Calu3 (cell line): Measurements from ENCODE around the gene PDE7B. TPM values are rescaled to one million over a fixed set of nuclear protein-coding genes. Genes with fewer than 3 reads are reported as not detected.

ENCODE experiments used
- BruUV-seq: library from RNA; stranded (reverse); fragments of 400-500 nt; replicated peaks from 2 replicates; lab custom pipeline; 2021; lab: Mats Ljungman, UMichigan
- CTCF ChIA-PET: fragments of 300-600 bp; sonication (Branson Sonifier 250); formaldehyde crosslinking; loops from one replicate; lab custom pipeline; 2022; ENCODE audit warnings: antibody characterized with exemption; lab: Charles Lee
- DNase-seq: peaks from one replicate; pipeline ENCODE4 v3.0.0; 2022
- H3K27ac Mint-ChIP-seq: one replicate; pipeline ENCODE4 v1.8.0; 2022; ENCODE audit warnings: mixed read lengths; ENCODE audit not compliant: unreplicated experiment
- H3K27me3 Mint-ChIP-seq: one replicate; pipeline ENCODE4 v1.8.0; 2022; ENCODE audit warnings: mixed read lengths; ENCODE audit not compliant: unreplicated experiment
- H3K36me3 Mint-ChIP-seq: one replicate; pipeline ENCODE4 v1.8.0; 2022; ENCODE audit warnings: mild to moderate bottlenecking, moderate library complexity, mixed read lengths; ENCODE audit not compliant: insufficient read depth, unreplicated experiment
- H3K4me1 Mint-ChIP-seq: one replicate; pipeline ENCODE4 v1.8.0; 2022; ENCODE audit warnings: mild to moderate bottlenecking, low read depth, mixed read lengths; ENCODE audit not compliant: unreplicated experiment
- H3K4me3 Mint-ChIP-seq: one replicate; pipeline ENCODE4 v1.8.0; 2022; ENCODE audit warnings: mild to moderate bottlenecking, low read depth, moderate library complexity, mixed read lengths; ENCODE audit not compliant: unreplicated experiment
- H3K9me3 Mint-ChIP-seq: one replicate; pipeline ENCODE4 v1.8.0; 2022; ENCODE audit warnings: low read depth, mixed read lengths; ENCODE audit not compliant: unreplicated experiment
- intact Hi-C: fragments of 100-400 bp; cut with micrococcal nuclease; formaldehyde crosslinking; loops from one replicate; pipeline ENCODE4 v1.10.0; 2022; ENCODE audit not compliant: unreplicated experiment
- total RNA-seq: library from RNA; stranded (reverse); gene quantifications from 2 replicates; pipeline ENCODE4 v1.2.3, GENCODE V29; 2022
- TF ChIP-seq, protein P1 (sequence below): fragments of 200-600 bp; IDR thresholded peaks from one replicate; pipeline ENCODE4 v1.8.0; 2022; ENCODE audit warnings: antibody characterized with exemption; ENCODE audit not compliant: unreplicated experiment

The PDE7B gene
- total RNA-seq, 1 experiment from 2014 or later = 0.09 TPM

DNA sequence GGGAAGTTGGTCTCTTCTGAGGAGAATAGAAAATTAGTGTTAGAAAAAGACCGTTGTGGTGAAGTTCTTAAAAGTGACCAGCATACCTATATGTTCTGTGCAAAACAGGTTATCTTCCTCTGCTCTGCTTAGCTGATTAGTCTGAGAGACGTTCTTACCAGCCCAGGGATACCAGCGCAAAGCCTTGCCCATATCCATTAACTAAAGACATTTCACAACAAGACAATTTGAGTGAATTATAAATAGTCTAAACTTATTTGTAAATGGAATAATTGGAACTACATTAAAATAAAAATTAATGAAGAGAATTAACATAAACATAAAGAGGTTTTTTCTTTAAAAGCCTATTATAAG lies 144.0 kb downstream of the PDE7B start:
- Mint-ChIP-seq H3K27ac (no peak overlapping the region), H3K9me3 (peaks cover 2% of the 10 kb centered on the region), H3K27me3 (no peaks in the 10 kb centered on the region), H3K36me3 (no peaks in the 10 kb centered on the region), H3K4me1 (peaks cover 5% of the 10 kb centered on the region), H3K4me3 (no peak overlapping the region)
- intact Hi-C loops = no loop called here
- BruUV-seq = no TSS peak
- no peak for DNase-seq
- TF ChIP-seq, protein P1, sequence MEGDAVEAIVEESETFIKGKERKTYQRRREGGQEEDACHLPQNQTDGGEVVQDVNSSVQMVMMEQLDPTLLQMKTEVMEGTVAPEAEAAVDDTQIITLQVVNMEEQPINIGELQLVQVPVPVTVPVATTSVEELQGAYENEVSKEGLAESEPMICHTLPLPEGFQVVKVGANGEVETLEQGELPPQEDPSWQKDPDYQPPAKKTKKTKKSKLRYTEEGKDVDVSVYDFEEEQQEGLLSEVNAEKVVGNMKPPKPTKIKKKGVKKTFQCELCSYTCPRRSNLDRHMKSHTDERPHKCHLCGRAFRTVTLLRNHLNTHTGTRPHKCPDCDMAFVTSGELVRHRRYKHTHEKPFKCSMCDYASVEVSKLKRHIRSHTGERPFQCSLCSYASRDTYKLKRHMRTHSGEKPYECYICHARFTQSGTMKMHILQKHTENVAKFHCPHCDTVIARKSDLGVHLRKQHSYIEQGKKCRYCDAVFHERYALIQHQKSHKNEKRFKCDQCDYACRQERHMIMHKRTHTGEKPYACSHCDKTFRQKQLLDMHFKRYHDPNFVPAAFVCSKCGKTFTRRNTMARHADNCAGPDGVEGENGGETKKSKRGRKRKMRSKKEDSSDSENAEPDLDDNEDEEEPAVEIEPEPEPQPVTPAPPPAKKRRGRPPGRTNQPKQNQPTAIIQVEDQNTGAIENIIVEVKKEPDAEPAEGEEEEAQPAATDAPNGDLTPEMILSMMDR = no peak
- CTCF ChIA-PET = interaction anchor here (0.6 kb wide), 1 partner anchor 431 kb away, joined by 6 read pairs; no protein-coding TSS in a partner anchor

DNA sequence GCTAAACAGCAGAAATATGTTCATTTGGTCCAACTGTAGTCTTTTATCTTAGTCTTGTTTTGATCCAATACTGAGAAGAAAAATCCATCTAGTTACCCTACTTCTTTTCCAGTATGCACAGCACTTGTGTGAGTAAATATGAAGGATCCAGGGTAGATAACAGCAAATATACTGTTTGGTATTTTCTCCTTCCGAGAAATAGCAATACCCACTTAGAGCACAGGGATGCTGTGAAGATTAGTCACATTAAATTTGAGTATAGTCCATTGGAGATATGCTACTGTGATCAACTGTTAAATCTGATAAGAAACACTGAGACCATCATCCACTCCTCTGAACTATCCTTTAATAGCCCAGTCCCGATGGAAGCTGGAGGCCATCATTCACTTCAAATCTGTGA lies 145.2 kb downstream of the PDE7B start:
- no peak for DNase-seq
- no peak overlapping the region for H3K27ac Mint-ChIP-seq
- CTCF ChIA-PET = no interaction called here
- intact Hi-C loops = no loop called here
- no peak overlapping the region for H3K4me3 Mint-ChIP-seq
- H3K27me3 Mint-ChIP-seq = no peaks in the 10 kb centered on the region
- TF ChIP-seq, protein P1 = no peak
- H3K4me1 Mint-ChIP-seq = peaks cover 5% of the 10 kb centered on the region
- no peaks in the 10 kb centered on the region for H3K36me3 Mint-ChIP-seq
- H3K9me3 Mint-ChIP-seq = peaks cover 4% of the 10 kb centered on the region
- BruUV-seq = no TSS peak

DNA sequence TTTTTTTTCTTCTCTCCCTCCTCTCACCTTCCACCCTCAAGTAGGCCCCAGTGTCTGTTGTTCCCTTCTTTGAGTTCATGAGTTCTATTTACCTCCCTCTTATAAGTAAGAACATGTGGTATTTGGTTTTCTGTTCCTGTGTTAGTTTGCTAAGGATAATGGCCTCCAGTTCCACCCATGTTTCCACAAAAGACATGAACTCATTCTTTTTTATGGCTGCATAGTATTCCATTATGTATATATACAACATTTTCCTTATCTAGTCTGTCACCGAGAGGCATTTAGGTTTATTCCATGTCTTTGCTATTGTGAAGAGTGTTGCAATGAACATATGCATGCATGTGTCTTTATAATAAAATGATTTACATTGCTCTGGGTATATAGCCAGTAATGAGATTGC lies 147.9 kb downstream of the PDE7B start:
- no TSS peak for BruUV-seq
- no peaks in the 10 kb centered on the region for H3K27me3 Mint-ChIP-seq
- no peak overlapping the region for H3K27ac Mint-ChIP-seq
- H3K9me3 Mint-ChIP-seq = peaks cover 6% of the 10 kb centered on the region
- H3K36me3 Mint-ChIP-seq = no peaks in the 10 kb centered on the region
- no peak for DNase-seq
- peaks cover 5% of the 10 kb centered on the region for H3K4me1 Mint-ChIP-seq
- TF ChIP-seq, protein P1 = no peak
- no peak overlapping the region for H3K4me3 Mint-ChIP-seq
- CTCF ChIA-PET = no interaction called here
- intact Hi-C loops = no loop called here

DNA sequence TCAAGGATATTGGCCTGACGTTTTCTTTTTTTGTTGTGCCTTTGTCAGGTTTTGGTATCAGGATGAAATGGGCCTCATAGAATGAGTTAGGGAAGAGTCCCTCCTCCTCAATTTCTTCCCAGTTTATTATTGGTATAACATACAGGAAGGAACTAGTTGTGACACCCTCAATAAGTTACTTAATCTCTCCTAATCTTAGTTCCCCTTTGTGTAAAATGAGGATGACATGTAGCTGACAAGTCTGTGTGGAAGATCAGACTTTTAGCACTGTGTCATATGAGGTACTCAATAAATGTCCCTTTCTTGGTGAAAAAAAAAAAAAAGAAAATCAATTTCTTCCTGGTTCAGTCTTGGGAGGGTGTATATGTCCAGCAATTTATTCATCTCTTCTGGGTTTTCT lies 155.8 kb downstream of the PDE7B start:
- BruUV-seq = no TSS peak
- CTCF ChIA-PET = no interaction called here

More for the DNA sequence above, 155.8 kb downstream of the PDE7B start:
- TF ChIP-seq, protein P1 = no peak
- Mint-ChIP-seq H3K27me3 (no peaks in the 10 kb centered on the region), H3K36me3 (no peaks in the 10 kb centered on the region), H3K27ac (no peak overlapping the region), H3K4me1 (peaks cover 6% of the 10 kb centered on the region), H3K4me3 (no peak overlapping the region), H3K9me3 (peaks cover 6% of the 10 kb centered on the region)
- intact Hi-C loops = no loop called here
- DNase-seq = no peak
